ENCODE data around the gene FAR1. TPM values are rescaled to one million over a fixed set of nuclear protein-coding genes. Genes with fewer than 3 reads are reported as not detected.
"Not testable (repeated sequence)": the region's sequence is repeated elsewhere in the genome, so short reads cannot be mapped to it uniquely, and the experiment has no call there.

FAR1 gene
- 10 to 100 TPM; 50.3 to 51.6 TPM for total RNA-seq

- ChIA-PET POLR2A (no interaction called here), CTCF (interaction anchor here (1.0 kb wide), 1 partner anchor 51 kb away, joined by 3 read pairs; no protein-coding TSS in a partner anchor)
These were observed at the start of gene FAR1 for GRCh38 chr11:13668102-13668956. TSS of gene FAR1 (plus strand) at chr11:13668668. CDS start at chr11:13694766, 26,098 bp downstream.

GRCh38 chr11:13620063-13620462 is 48.4 kb upstream of the FAR1 start:
- CTCF ChIA-PET, result interaction anchor here (0.8 kb wide), 1 partner anchor 9 kb away, joined by 3 read pairs; no protein-coding TSS in a partner anchor
- POLR2A ChIA-PET, result no interaction called here

- CTCF ChIA-PET, POLR2A ChIA-PET: not testable (repeated sequence)
These were observed 41.6 kb upstream of the FAR1 start for GRCh38 chr11:13626818-13627217.

GRCh38 chr11:13628634-13629033 is 39.8 kb upstream of the FAR1 start:
- POLR2A ChIA-PET, result not testable (repeated sequence)
- CTCF ChIA-PET, result interaction anchor here (0.9 kb wide), 1 partner anchor 9 kb away, joined by 3 read pairs; no protein-coding TSS in a partner anchor

GRCh38 chr11:13629779-13630178 is 38.7 kb upstream of the FAR1 start:
- CTCF ChIA-PET, result no interaction called here
- POLR2A ChIA-PET, result no interaction called here

GRCh38 chr11:13635290-13635689 is 33.2 kb upstream of the FAR1 start:
- ChIA-PET POLR2A (no interaction called here), CTCF (no interaction called here)

- POLR2A ChIA-PET, result no interaction called here
- CTCF ChIA-PET, result no interaction called here
These were observed 32.7 kb upstream of the FAR1 start for GRCh38 chr11:13635804-13636203.

- POLR2A ChIA-PET, result no interaction called here
- CTCF ChIA-PET, result no interaction called here
These were observed 31.1 kb upstream of the FAR1 start for GRCh38 chr11:13637125-13638069.

- ChIA-PET POLR2A (no interaction called here), CTCF (no interaction called here)
These were observed 30.0 kb upstream of the FAR1 start for GRCh38 chr11:13638422-13638821.

GRCh38 chr11:13644997-13645687 is 23.3 kb upstream of the FAR1 start:
- ChIA-PET POLR2A (no interaction called here), CTCF (no interaction called here)

GRCh38 chr11:13647391-13647790 is 21.1 kb upstream of the FAR1 start:
- ChIA-PET POLR2A (no interaction called here), CTCF (interaction anchor here (0.6 kb wide), 1 partner anchor 126 kb away, joined by 3 read pairs; no protein-coding TSS in a partner anchor)

GRCh38 chr11:13649619-13650018 is 18.8 kb upstream of the FAR1 start:
- POLR2A ChIA-PET, result no interaction called here
- CTCF ChIA-PET, result no interaction called here

- POLR2A ChIA-PET, CTCF ChIA-PET: not testable (repeated sequence)
These were observed 17.0 kb upstream of the FAR1 start for GRCh38 chr11:13651515-13651914.

- CTCF ChIA-PET, result no interaction called here
These were observed 7.3 kb upstream of the FAR1 start for GRCh38 chr11:13661074-13661623.

GRCh38 chr11:13663631-13664071 is 4.8 kb upstream of the FAR1 start:
- ChIA-PET CTCF (interaction anchor here (0.7 kb wide), 1 partner anchor 222 kb away, joined by 3 read pairs; no protein-coding TSS in a partner anchor), POLR2A (no interaction called here)

More at GRCh38 chr11:13661074-13661623, 7.3 kb upstream of the FAR1 start:
- POLR2A ChIA-PET, result no interaction called here

- CTCF ChIA-PET, result no interaction called here
- POLR2A ChIA-PET, result no interaction called here
These were observed 4.1 kb upstream of the FAR1 start for GRCh38 chr11:13664351-13664750.

- POLR2A ChIA-PET, result no interaction called here
These were observed 1.8 kb upstream of the FAR1 start for GRCh38 chr11:13666708-13667107.

GRCh38 chr11:13667245-13667644 is 1.2 kb upstream of the FAR1 start:
- POLR2A ChIA-PET, result no interaction called here
- CTCF ChIA-PET, result interaction anchor here (1.0 kb wide), 1 partner anchor 52 kb away, joined by 3 read pairs; no protein-coding TSS in a partner anchor

More at GRCh38 chr11:13666708-13667107, 1.8 kb upstream of the FAR1 start:
- CTCF ChIA-PET, result no interaction called here

- POLR2A ChIA-PET, result no interaction called here
- CTCF ChIA-PET, result interaction anchor here (1.0 kb wide), 1 partner anchor 51 kb away, joined by 3 read pairs; no protein-coding TSS in a partner anchor
These were observed 720 bp upstream of the FAR1 start for GRCh38 chr11:13667795-13668101.
